Inflammatory macrophage (primary cell): ENCODE measurements around the gene TUBB3.
A peak's percentile ranks its signal among the peaks of the same experiment; 100 is the strongest.
"Not testable (repeated sequence)": the region's sequence is repeated elsewhere in the genome, so short reads cannot be mapped to it uniquely, and the experiment has no call there.

Experiments
- DNase-seq, 2 donors: peaks; one replicate each; pipeline ENCODE4 v3.0.0-alpha.2; 2020 to 2022

The TUBB3 gene

DNA sequence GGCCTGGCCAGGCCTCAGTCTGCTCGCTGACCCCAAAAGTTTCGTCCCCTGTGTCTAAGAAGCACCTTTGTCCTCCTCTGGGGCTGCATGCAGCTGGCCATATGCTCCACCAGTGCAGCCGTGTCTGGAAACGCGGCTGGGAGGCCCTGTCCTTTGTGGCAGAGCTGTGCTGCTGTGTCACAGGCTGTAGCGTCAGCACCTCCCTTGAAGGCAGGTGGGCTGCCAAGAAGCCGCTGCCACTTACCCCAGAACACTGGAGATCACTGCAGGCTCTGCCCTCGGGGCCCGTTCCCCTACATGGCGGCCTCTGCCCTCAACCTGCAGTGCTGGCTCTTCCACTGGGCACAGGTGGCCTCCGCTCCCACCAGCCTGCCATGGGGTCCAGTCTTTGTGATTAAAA, 20.2 kb upstream of the TUBB3 start:
- no peak for DNase-seq

DNA sequence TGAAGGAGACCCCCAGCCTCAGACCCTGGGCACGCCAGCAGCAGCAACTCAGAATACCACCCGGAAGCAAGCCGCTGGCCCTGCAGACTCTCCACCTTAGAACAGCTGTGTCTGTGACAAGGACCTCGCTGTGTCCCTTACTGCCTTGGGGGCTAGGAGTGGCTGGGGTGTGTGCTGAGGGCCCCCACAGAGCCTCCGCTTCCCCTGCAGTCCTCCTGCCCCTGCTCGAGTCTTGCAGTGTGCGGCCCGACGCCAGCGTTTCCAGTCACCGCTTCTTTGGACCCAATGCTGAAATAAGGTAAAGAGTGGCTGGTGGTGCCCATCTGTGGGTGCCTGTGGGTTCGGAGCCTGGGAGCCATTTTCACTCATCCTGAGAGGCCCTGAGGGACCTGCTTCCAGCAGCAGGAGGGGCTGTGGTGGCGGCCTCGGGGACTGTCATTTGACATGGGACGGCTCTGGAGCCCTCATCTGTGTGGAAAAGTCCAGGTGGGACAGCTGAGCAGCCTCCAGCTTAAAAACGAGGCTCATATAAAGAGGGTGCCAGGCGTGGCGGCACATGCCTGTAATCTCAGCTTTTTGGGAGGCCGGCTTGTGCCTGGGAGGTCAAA, 19.1 kb upstream of the TUBB3 start:
- DNase-seq: no peak

DNA sequence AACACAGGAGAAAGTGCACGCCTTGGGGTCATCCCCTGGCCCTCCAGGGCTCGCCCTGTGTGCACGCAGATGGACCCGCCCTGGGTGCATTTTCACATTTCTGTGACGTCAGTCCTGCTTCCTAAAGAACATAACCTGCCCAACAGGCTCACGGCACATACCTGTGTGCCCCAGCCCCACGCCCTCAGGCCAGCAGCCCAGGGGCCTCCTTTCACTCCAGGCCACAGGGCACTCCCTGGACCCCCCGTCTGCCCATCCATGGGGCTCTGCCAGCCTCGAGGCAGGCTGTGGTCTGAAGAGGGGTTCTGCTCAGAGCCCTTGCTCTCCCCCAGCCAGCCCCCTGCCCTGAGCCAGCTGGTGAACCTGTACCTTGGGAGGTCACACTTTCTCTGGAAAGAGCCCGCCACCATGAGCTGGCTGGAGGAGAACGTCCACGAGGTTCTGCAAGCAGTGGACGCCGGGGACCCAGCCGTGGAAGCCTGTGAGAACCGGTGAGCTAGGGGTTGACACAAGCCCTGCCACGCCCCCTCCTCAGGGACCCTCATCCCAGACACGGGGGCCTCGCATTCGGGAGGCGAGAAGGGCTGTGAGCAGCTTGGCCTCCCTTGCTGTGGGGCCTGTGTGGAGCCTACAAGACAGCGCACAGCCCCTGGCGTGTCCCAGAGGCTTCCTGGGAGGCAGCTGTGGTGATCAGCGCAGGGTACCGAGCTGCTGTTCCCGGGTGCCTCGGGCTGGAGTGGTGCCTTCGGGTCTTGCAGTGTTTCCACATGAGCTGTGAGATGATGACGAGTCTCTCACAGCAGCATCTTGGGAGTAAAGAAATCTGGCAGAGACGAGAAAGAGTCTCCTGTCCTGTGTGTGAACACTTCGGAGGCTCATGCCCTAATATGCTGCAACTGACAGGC, 18.3 kb upstream of the TUBB3 start:
- DNase-seq: no peak

GRCh38 chr16:89905511-89906139, 17.5 kb upstream of the TUBB3 start:
- DNase-seq: no peak

DNA sequence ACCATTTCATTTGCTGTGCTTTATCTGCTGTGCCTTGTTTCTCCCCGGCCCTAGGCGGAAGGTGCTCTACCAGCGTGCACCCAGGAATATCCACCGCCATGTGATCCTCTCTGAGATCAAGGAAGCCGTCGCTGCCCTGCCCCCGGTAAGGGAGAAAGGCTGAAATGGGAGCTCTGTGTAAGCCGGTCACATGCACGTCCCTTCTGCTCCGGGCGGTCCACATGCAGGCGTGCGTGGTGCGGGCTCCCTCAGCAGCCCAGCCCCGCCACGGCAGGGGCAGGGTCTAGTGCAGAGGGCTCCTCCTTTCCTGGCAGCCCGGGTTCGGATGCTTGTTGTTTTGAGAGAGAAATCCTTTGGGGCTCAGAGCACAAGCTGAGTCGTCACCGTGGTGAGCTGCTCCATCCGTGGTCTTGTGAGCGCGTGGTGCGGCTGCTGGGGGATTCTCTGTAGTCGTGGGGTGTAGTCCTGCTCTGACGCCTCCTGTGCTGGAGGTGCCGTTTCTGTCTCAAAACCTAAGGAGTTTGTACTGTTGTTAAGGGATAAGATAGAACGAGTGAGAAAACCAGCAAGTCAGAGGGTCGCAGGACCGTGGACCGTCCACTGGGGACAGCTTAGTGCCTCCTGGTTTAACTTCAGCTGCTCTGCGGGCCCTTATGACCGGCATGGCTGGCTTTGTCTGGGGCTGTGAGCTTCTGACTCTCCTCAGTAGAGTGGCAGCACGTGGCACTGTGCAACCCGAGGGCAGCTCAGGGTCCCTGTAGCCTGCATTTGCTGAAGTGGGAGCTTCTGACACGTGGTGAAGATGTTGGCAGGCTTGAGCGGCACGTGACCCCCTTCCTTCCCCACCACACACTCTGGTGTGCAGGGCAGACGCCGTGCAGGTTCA, 16.8 kb upstream of the TUBB3 start:
- DNase-seq: no peak

DNA sequence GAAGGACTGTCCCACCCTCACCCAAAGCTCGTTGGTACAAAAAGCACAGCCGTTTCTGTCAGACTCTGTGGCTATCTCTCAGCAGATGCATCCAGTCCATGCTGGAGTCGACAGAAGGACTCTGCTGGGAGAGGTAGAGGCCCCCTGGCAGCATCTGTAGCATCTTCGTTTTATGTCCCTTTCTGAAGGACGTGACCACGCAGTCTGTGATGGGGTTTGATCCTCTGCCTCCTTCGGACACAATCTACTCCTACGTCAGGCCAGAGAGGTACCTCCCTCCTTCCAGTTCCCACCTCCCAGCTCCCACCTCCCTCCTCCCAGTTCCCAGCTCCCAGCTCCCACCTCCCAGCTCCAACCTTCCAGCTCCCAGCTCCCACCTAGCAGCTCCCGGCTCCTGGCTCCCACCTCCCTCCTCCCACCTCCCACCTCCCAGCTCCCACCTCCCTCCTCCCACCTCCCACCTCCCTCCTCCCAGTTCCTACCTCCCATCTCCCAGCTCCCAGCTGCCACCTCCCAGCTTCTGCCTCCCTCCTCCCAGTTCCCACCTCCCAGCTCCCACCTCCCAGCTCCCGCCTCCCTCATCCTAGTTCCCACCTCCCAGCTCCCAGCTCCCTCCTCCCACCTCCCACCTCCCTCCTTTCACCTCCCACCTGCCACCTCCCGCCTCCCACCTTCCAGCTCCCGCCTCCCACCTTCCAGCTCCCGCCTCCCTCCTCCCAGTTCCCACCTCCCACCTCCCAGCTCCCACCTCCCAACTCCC, 15.9 kb upstream of the TUBB3 start:
- no peak for DNase-seq

DNA sequence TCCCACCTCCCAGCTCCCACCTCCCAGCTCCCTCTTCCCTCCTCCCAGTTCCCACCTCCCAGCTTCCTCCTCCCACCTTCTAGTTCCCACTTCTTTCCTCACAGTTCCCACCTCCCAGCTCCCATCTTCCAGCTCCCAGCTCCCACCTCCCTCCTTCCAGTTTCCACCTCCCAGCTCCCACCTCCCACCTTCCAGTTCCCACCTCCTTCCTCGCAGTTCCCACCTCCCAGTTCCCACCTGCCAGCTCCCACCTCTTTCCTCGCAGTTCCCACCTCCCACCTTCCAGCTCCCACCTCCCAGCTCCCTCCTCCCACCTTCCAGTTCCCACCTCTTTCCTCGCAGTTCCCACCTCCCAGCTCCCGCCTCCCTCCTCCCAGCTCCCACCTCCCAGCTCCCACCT, 14.9 kb upstream of the TUBB3 start:
- DNase-seq: no peak

GRCh38 chr16:89909777-89910716, 13.1 kb upstream of the TUBB3 start:
- peak; percentile 83 to 86 for DNase-seq

- DNase-seq: no peak
These were observed 12.3 kb upstream of the TUBB3 start for GRCh38 chr16:89910717-89911354.

GRCh38 chr16:89911375-89911774, 11.8 kb upstream of the TUBB3 start:
- DNase-seq: no peak

GRCh38 chr16:89912143-89912542, 11.0 kb upstream of the TUBB3 start:
- no peak for DNase-seq

DNA sequence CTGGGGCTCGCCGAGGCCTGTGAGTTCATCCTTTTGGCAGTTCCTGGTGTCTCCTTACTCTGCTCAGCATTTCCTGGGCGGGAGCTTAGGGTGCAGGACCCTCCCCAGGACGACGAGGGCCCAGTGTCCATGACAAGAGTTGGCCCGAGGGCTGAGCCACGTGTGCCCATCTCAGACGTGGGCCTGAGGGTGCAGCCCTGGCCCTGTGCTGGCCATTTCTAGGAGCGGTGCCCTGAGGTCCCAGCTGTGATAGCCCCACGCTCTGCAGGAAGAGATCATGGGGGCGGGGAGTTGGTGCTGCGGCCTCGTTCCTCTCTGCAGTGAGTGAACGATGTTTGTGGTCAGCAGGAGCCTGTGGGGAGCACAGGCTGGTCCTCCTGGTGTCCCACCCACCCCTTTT, 10.5 kb upstream of the TUBB3 start:
- DNase-seq: no peak

DNA sequence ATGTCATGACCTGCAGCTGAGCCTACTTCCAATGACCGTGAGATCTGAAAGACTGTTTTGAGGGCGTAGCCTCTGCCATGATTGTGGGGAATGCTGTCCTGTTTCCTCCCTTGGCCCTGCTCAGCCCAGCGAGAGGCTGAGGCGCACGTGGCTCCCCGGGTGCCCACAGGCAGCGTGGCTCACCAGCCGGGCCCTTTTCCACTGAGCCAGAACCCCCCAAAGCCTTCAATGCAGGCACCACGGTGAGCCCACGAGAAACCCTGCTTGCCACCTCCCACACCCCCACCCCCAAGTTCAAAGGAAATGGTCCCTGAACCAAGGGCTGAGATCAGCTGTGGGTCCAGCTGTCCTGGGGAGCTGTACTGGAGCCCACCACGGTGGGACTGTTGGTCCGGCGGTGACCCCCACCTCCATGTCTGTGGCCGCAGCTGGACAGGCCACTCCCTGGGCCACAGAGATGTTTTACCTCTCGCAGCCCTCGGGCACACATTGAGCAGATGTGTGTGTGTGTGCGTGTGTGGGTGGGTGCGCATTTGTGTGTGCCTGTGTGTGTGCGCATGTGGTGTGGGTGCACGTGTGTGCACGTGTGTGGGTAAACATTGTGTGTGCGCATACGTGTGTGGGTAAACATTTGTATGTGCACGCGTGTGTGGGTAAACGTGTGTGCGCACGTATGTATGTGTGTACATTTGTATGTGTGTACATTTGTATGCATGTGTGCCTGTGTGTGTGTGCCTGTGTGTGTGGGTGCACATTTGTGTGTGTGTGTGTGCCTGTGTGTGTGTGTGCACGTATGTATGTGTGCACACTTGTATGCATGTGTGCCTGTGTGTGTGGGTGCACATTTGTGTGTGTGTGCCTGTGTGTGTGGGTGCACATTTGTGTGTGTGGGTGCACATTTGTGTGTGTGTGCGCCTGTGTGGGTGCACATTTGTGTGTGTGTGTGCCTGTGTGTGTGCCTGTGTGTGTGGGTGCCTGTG, 9.4 kb upstream of the TUBB3 start:
- no peak for DNase-seq

DNA sequence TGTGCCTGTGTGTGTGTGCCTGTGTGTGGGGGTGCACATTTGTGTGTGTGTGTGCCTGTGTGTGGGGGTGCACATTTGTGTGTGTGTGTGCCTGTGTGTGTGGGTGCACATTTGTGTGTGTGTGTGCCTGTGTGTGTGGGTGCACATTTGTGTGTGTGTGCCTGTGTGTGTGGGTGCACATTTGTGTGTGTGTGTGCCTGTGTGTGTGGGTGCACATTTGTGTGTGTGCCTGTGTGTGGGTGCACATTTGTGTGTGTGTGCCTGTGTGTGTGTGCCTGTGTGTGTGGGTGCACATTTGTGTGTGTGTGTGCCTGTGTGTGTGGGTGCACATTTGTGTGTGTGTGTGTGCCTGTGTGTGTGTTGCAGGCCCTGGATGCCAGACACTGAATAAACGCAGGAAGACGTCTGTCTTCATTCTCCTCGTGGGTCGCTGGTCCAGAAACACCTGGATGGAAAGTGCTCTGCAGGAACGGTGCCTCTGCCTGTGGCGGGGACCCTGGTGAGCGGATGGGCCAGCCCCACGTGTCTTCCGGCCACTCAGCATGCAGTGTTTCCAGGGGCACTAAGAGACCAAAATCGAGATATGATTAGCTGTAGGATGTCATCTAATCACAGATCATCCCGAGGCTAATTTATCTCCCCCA, 8.4 kb upstream of the TUBB3 start:
- not testable (repeated sequence) for DNase-seq

DNA sequence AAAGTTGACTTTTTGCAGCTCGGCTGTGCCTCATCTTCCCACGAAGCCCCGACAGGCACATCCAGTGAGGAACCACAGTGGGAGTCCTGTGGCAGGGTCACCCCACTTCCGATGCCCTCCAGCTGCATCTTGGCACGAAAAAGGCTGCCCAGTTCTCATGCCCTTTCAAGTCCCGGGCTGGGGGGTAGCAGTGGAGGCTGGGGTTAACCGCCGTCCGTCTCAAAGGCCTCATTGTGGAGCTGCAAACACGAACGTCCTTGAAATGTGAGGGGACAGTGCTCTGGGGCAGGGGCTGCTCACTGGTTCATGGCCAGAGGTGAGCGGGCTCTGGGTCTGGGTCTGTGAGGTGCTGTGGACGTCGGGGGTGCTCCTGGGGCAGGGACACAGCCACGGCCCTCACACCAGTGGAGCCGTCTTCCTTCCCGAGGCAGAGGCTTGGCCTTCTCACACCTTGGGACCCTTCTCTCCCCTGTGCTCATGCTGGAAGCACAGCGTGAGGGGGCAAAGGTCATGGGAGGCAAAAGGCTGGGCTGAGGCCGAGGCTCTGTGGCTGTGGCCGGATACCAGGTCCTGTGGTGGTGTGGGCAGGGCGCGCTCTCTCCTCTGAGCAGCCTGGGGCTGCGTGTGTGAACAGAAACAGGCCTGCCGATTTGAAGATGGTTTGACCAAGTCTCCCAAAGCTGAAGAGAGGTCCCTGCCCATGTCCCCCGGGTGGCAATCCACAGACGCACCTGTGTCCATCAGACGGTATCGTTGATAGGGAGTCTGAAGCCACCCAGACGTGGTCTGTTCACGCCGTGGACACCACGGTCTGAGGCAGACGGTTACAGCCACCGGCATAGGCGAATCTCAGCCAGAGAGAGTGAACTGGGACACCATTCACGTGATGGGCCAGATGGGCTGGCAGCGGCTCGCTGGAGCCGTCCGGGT, 7.6 kb upstream of the TUBB3 start:
- no peak for DNase-seq

GRCh38 chr16:89917773-89918452, 5.2 kb upstream of the TUBB3 start:
- peak; percentile 80 to 85 for DNase-seq
